Astrocyte (in vitro differentiated cells and primary cell): ENCODE results near the gene NPTX1. TPM values are rescaled to one million over a fixed set of nuclear protein-coding genes. Genes with fewer than 3 reads are reported as not detected.

Source experiments
- DNase-seq: peaks from one replicate; pipeline ENCODE4 v3.0.0-alpha.2; 2010; ENCODE audit warnings: low read depth
- FAIRE-seq: peaks from 2 replicates; lab custom pipeline; 2011; peaks lifted over from hg19 to GRCh38; lab: Jason Lieb, UNC
- H2AFZ ChIP-seq: 2 replicates; pipeline ENCODE4 v1.6.0; 2012; ENCODE audit warnings: low read depth, low read length, inconsistent platforms
- H3K27ac ChIP-seq: 2 replicates; pipeline ENCODE4 v1.5.1; 2011; ENCODE audit warnings: low read depth, low read length, inconsistent platforms
- H3K27me3 ChIP-seq: 2 replicates; pipeline ENCODE4 v1.6.0; 2011; ENCODE audit warnings: low read length, inconsistent platforms; ENCODE audit not compliant: insufficient read depth
- H3K36me3 ChIP-seq: 2 replicates; pipeline ENCODE4 v1.5.1; 2011; ENCODE audit warnings: low read length, inconsistent platforms; ENCODE audit not compliant: insufficient read depth
- H3K4me1 ChIP-seq: 2 replicates; pipeline ENCODE4 v1.5.1; 2011; ENCODE audit warnings: low read length, inconsistent platforms; ENCODE audit not compliant: insufficient read depth
- H3K4me2 ChIP-seq: 2 replicates; pipeline ENCODE4 v1.6.0; 2012; ENCODE audit warnings: low read length, inconsistent platforms
- H3K4me3 ChIP-seq: 2 replicates; pipeline ENCODE4 v1.5.1; 2011; ENCODE audit warnings: low read depth, mild to moderate bottlenecking, low read length, inconsistent platforms; ENCODE audit not compliant: insufficient read depth
- H3K79me2 ChIP-seq: 2 replicates; pipeline ENCODE4 v1.6.0; 2012; ENCODE audit warnings: mild to moderate bottlenecking, low read length, inconsistent platforms; ENCODE audit not compliant: insufficient read depth
- H3K9ac ChIP-seq: 2 replicates; pipeline ENCODE4 v1.6.0; 2012; ENCODE audit warnings: mild to moderate bottlenecking, low read length, inconsistent platforms
- H3K9me3 ChIP-seq: 2 replicates; pipeline ENCODE4 v1.5.1; 2012; ENCODE audit warnings: low read depth, mild to moderate bottlenecking, low read length, inconsistent platforms; ENCODE audit not compliant: insufficient read depth
- H4K20me1 ChIP-seq: 2 replicates; pipeline ENCODE4 v1.6.0; 2012; ENCODE audit warnings: low read length, inconsistent platforms; ENCODE audit not compliant: insufficient read depth
- H3K27ac Mint-ChIP-seq: one replicate; pipeline ENCODE4 v1.8.0; 2021; ENCODE audit warnings: mild to moderate bottlenecking, mixed read lengths; ENCODE audit not compliant: unreplicated experiment
- H3K27me3 Mint-ChIP-seq: one replicate; pipeline ENCODE4 v1.8.0; 2021; ENCODE audit warnings: low read depth, mixed read lengths; ENCODE audit not compliant: unreplicated experiment
- H3K36me3 Mint-ChIP-seq: one replicate; pipeline ENCODE4 v1.8.0; 2021; ENCODE audit warnings: low read depth, mixed read lengths; ENCODE audit not compliant: unreplicated experiment
- H3K4me1 Mint-ChIP-seq: one replicate; pipeline ENCODE4 v1.8.0; 2021; ENCODE audit warnings: low read depth, mixed read lengths; ENCODE audit not compliant: unreplicated experiment
- H3K4me3 Mint-ChIP-seq: one replicate; pipeline ENCODE4 v1.8.0; 2021; ENCODE audit warnings: mild to moderate bottlenecking, moderate library complexity, mixed read lengths; ENCODE audit not compliant: unreplicated experiment
- H3K9me3 Mint-ChIP-seq: one replicate; pipeline ENCODE4 v1.8.0; 2021; ENCODE audit warnings: mild to moderate bottlenecking, mixed read lengths; ENCODE audit not compliant: unreplicated experiment
- CTCF ChIP-seq: IDR thresholded peaks from 2 replicates; pipeline ENCODE4 v1.5.1; 2011; ENCODE audit warnings: low read depth, mild to moderate bottlenecking, inconsistent platforms, low read length, moderate library complexity; ENCODE audit not compliant: insufficient read depth
- EZH2 ChIP-seq: IDR thresholded peaks from 2 replicates; pipeline ENCODE4 v1.6.1; 2012; ENCODE audit warnings: mild to moderate bottlenecking, low read length, inconsistent platforms; ENCODE audit not compliant: insufficient read depth
- total RNA-seq: library from RNA; stranded (reverse); gene quantifications from 2 replicates; pipeline ENCODE4 v1.2.1, GENCODE V29; 2021

The NPTX1 gene
- total RNA-seq, 1 donor from 2014 or later: 0.43 TPM

- TF ChIP-seq EZH2 (no peak), CTCF (no peak)
- Histone ChIP-seq H3K79me2 (no peaks in the 10 kb centered on the region), H3K9ac (no peak overlapping the region), H3K4me2 (no peak overlapping the region), H3K36me3 (no peaks in the 10 kb centered on the region), H3K4me3 (no peak overlapping the region), H3K27me3 (peaks cover 33% of the 10 kb centered on the region), H3K4me1 (peaks cover 14% of the 10 kb centered on the region), H3K9me3 (peaks cover under 1% of the 10 kb centered on the region), H2AFZ (no peak overlapping the region), H3K27ac (no peak overlapping the region), H4K20me1 (no peaks in the 10 kb centered on the region)
- FAIRE-seq: no peak
- no peak for DNase-seq
- Mint-ChIP-seq H3K36me3 (no peaks in the 10 kb centered on the region), H3K4me3 (no peak overlapping the region), H3K27ac (no peak overlapping the region), H3K9me3 (peaks cover 4% of the 10 kb centered on the region), H3K4me1 (peaks cover 2% of the 10 kb centered on the region), H3K27me3 (peaks cover 68% of the 10 kb centered on the region)
Measured at GRCh38 chr17:80482058-80482318, 5.6 kb upstream of the NPTX1 start.

GRCh38 chr17:80481284-80482057 lies 5.1 kb upstream of the NPTX1 start:
- Histone ChIP-seq H3K27me3 (peaks cover 32% of the 10 kb centered on the region), H2AFZ (no peak overlapping the region), H3K79me2 (no peaks in the 10 kb centered on the region), H3K27ac (no peak overlapping the region), H3K36me3 (no peaks in the 10 kb centered on the region), H3K4me2 (no peak overlapping the region), H3K9ac (no peak overlapping the region), H3K4me3 (no peak overlapping the region), H3K9me3 (no peaks in the 10 kb centered on the region), H3K4me1 (peaks cover 14% of the 10 kb centered on the region), H4K20me1 (no peaks in the 10 kb centered on the region)
- Mint-ChIP-seq H3K27ac (no peak overlapping the region), H3K36me3 (no peaks in the 10 kb centered on the region), H3K27me3 (peaks cover 63% of the 10 kb centered on the region), H3K9me3 (peaks cover 4% of the 10 kb centered on the region), H3K4me1 (peaks cover 2% of the 10 kb centered on the region), H3K4me3 (no peak overlapping the region)
- FAIRE-seq (no peak), DNase-seq (no peak)
- TF ChIP-seq EZH2: no peak
- no peak for TF ChIP-seq CTCF

GRCh38 chr17:80480248-80480647 lies 3.8 kb upstream of the NPTX1 start:
- H3K4me2 ChIP-seq: no peak overlapping the region
- H3K79me2 ChIP-seq: no peaks in the 10 kb centered on the region
- peaks cover 17% of the 10 kb centered on the region for H3K4me1 ChIP-seq
- H3K36me3 ChIP-seq: no peaks in the 10 kb centered on the region
- H3K4me3 ChIP-seq: no peak overlapping the region
- FAIRE-seq (no peak), DNase-seq (no peak)
- TF ChIP-seq EZH2: no peak
- no peak for TF ChIP-seq CTCF
- H2AFZ ChIP-seq: no peak overlapping the region
- no peak overlapping the region for H3K27ac ChIP-seq
- H3K27ac Mint-ChIP-seq: no peak overlapping the region
- peaks cover 57% of the 10 kb centered on the region for H3K27me3 Mint-ChIP-seq
- H3K9me3 Mint-ChIP-seq: peaks cover 4% of the 10 kb centered on the region
- H3K4me1 Mint-ChIP-seq: peaks cover 2% of the 10 kb centered on the region
- H4K20me1 ChIP-seq: peaks cover 4% of the 10 kb centered on the region
- peaks cover 39% of the 10 kb centered on the region for H3K27me3 ChIP-seq
- no peaks in the 10 kb centered on the region for H3K9me3 ChIP-seq
- no peaks in the 10 kb centered on the region for H3K36me3 Mint-ChIP-seq
- H3K9ac ChIP-seq: no peak overlapping the region
- no peak overlapping the region for H3K4me3 Mint-ChIP-seq
